SK-N-SH treated with all-trans-retinoic acid at 6 μM for 48 hours (cell line): ENCODE results near the gene DYNLT3.

ENCODE experiments used
- BACH2 ChIP-seq: fragments of 250-450 bp; sonication (Bioruptor Pico); IDR thresholded peaks from 2 replicates; pipeline ENCODE4 v1.9.0; 2021; ENCODE audit warnings: mild to moderate bottlenecking, borderline replicate concordance
- ESRRG ChIP-seq: fragments of 250-450 bp; sonication (Bioruptor Pico); IDR thresholded peaks from 2 replicates; pipeline ENCODE4 v1.6.1; 2021; ENCODE audit warnings: mild to moderate bottlenecking
- GLIS3 ChIP-seq: fragments of 250-450 bp; sonication (Bioruptor Pico); IDR thresholded peaks from 2 replicates; pipeline ENCODE4 v1.5.0; 2020; ENCODE audit warnings: mild to moderate bottlenecking, moderate library complexity
- PPARA ChIP-seq: fragments of 250-450 bp; sonication (Bioruptor Pico); IDR thresholded peaks from 2 replicates; pipeline ENCODE4 v1.5.0; 2020; ENCODE audit warnings: mild to moderate bottlenecking, borderline replicate concordance
- SNAI2 ChIP-seq: fragments of 250-450 bp; sonication (Bioruptor Pico); IDR thresholded peaks from 2 replicates; pipeline ENCODE4 v1.5.0; 2020; ENCODE audit warnings: mild to moderate bottlenecking, moderate library complexity
- ZFP30 ChIP-seq: fragments of 450-650 bp; formaldehyde crosslinking; IDR thresholded peaks from 2 replicates; pipeline ENCODE4 v1.5.0; 2022; ENCODE audit warnings: mild to moderate bottlenecking, moderate library complexity
- ZNF70 ChIP-seq: fragments of 450-650 bp; formaldehyde crosslinking; IDR thresholded peaks from 2 replicates; pipeline ENCODE4 v1.5.0; 2020; ENCODE audit warnings: mild to moderate bottlenecking, moderate library complexity
- TF ChIP-seq, protein P1 (sequence below): fragments of 250-450 bp; sonication (Bioruptor Pico); IDR thresholded peaks from 2 replicates; pipeline ENCODE4 v1.8.0; 2020; ENCODE audit warnings: mild to moderate bottlenecking, moderate library complexity, borderline replicate concordance
- TF ChIP-seq, protein P2 (sequence below): fragments of 250-450 bp; sonication (Bioruptor Pico); IDR thresholded peaks from 2 replicates; pipeline ENCODE4 v1.5.1; 2020; ENCODE audit warnings: low read depth, mild to moderate bottlenecking, moderate library complexity
- TF ChIP-seq, protein P3 (sequence below): fragments of 250-450 bp; sonication (Bioruptor Pico); IDR thresholded peaks from 2 replicates; pipeline ENCODE4 v1.8.0; 2021; ENCODE audit warnings: low read depth, mild to moderate bottlenecking, moderate library complexity, borderline replicate concordance

DNA sequence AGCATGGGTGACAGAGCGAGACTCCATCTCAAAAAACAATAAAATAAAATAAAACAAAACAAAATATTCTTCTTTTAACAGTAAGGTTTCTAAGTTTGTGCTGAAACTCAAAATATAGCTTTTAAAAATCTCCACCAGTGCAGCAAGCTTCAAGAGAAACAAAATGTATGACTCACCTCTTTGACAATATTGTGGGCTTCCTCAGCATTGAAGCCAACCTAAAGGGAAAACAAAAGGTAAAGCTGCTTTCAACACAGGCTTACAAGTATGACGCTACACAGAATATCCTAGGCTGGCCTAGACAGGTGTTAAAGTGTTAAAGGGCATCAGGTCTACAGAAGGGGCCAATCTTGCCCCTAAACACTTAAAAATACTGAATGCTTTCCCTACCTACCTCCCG is 1.2 kb downstream of the DYNLT3 start:
- TF ChIP-seq ZFP30 (CRISPR knock-in tag) (no peak), SNAI2 (CRISPR knock-in tag) (no peak), ESRRG (CRISPR knock-in tag) (no peak), GLIS3 (no peak), BACH2 (CRISPR knock-in tag) (no peak), ZNF70 (CRISPR knock-in tag) (no peak), PPARA (CRISPR knock-in tag) (no peak)
- TF ChIP-seq, protein P1, sequence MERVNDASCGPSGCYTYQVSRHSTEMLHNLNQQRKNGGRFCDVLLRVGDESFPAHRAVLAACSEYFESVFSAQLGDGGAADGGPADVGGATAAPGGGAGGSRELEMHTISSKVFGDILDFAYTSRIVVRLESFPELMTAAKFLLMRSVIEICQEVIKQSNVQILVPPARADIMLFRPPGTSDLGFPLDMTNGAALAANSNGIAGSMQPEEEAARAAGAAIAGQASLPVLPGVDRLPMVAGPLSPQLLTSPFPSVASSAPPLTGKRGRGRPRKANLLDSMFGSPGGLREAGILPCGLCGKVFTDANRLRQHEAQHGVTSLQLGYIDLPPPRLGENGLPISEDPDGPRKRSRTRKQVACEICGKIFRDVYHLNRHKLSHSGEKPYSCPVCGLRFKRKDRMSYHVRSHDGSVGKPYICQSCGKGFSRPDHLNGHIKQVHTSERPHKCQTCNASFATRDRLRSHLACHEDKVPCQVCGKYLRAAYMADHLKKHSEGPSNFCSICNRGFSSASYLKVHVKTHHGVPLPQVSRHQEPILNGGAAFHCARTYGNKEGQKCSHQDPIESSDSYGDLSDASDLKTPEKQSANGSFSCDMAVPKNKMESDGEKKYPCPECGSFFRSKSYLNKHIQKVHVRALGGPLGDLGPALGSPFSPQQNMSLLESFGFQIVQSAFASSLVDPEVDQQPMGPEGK (CRISPR knock-in tag): no peak
- TF ChIP-seq, protein P2, sequence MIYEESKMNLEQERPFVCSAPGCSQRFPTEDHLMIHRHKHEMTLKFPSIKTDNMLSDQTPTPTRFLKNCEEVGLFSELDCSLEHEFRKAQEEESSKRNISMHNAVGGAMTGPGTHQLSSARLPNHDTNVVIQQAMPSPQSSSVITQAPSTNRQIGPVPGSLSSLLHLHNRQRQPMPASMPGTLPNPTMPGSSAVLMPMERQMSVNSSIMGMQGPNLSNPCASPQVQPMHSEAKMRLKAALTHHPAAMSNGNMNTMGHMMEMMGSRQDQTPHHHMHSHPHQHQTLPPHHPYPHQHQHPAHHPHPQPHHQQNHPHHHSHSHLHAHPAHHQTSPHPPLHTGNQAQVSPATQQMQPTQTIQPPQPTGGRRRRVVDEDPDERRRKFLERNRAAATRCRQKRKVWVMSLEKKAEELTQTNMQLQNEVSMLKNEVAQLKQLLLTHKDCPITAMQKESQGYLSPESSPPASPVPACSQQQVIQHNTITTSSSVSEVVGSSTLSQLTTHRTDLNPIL (CRISPR knock-in tag): no peak
- TF ChIP-seq, protein P3, sequence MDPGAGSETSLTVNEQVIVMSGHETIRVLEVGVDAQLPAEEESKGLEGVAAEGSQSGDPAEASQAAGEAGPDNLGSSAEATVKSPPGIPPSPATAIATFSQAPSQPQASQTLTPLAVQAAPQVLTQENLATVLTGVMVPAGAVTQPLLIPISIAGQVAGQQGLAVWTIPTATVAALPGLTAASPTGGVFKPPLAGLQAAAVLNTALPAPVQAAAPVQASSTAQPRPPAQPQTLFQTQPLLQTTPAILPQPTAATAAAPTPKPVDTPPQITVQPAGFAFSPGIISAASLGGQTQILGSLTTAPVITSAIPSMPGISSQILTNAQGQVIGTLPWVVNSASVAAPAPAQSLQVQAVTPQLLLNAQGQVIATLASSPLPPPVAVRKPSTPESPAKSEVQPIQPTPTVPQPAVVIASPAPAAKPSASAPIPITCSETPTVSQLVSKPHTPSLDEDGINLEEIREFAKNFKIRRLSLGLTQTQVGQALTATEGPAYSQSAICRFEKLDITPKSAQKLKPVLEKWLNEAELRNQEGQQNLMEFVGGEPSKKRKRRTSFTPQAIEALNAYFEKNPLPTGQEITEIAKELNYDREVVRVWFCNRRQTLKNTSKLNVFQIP (CRISPR knock-in tag): no peak
